Small intestine (tissue), 7 donors: ENCODE measurements around the gene CLDN5. TPM values are rescaled to one million over a fixed set of nuclear protein-coding genes. Genes with fewer than 3 reads are reported as not detected.

Experiments
- DNase-seq, 2 donors: peaks; one replicate each; pipeline versions ENCODE4 v3.0.0 to v3.0.0-alpha.2; 2013
- FAIRE-seq: peaks from 2 replicates; lab custom pipeline; 2012; peaks lifted over from hg19 to GRCh38; lab: Jason Lieb, UNC
- H3K27ac ChIP-seq, 3 donors: one replicate each; pipeline ENCODE4 v1.5.1; 2013; ENCODE audit warnings: low read length in 2 of 3, mild to moderate bottlenecking in 2 of 3, control low read depth in 1 of 3, inconsistent platforms in 1 of 3, low read depth in 1 of 3, moderate library complexity in 1 of 3
- H3K27me3 ChIP-seq, 3 donors: one replicate each; pipeline ENCODE4 v1.6.1; 2013; ENCODE audit warnings: low read length in 3 of 3, inconsistent platforms in 1 of 3; ENCODE audit not compliant: control insufficient read depth in 3 of 3, insufficient read depth in 3 of 3
- H3K36me3 ChIP-seq, 3 donors: one replicate each; pipeline ENCODE4 v1.6.1; 2013; ENCODE audit warnings: low read length in 3 of 3, inconsistent platforms in 1 of 3, low read depth in 1 of 3, mild to moderate bottlenecking in 1 of 3, moderate library complexity in 1 of 3; ENCODE audit not compliant: control insufficient read depth in 3 of 3, insufficient read depth in 2 of 3
- H3K4me1 ChIP-seq, 3 donors: one replicate each; pipeline ENCODE4 v1.6.1; 2013; ENCODE audit warnings: low read length in 2 of 3, inconsistent platforms in 1 of 3, low read depth in 1 of 3, mild to moderate bottlenecking in 1 of 3, moderate library complexity in 1 of 3; ENCODE audit not compliant: control insufficient read depth in 3 of 3, insufficient read depth in 2 of 3
- H3K4me3 ChIP-seq, 3 donors: one replicate each; pipeline ENCODE4 v1.5.1; 2013; ENCODE audit warnings: low read length in 3 of 3, control low read depth in 1 of 3, inconsistent platforms in 1 of 3, low read depth in 1 of 3, mild to moderate bottlenecking in 1 of 3, moderate library complexity in 1 of 3
- H3K9me3 ChIP-seq, 2 donors: one replicate each; pipeline ENCODE4 v1.6.1; 2013; ENCODE audit warnings: low read depth in 1 of 2, low read length in 1 of 2; ENCODE audit not compliant: control insufficient read depth in 2 of 2, insufficient read depth in 1 of 2
- WGBS, 3 donors: extraction: QIAGEN DNeasy Blood & Tissue Kit; methylation state at CpG; one replicate each; pipeline ENCODE4 v1.1.7; 2013; 5-methylcytosine and 5-hydroxymethylcytosine counted together
- polyA plus RNA-seq, 4 donors: library from polyadenylated mRNA; stranded (reverse) in 3 of 4; unstranded in 1 of 4; fragments of 200-250 nt in 3 of 4; fragments of 120-200 nt in 1 of 4; gene quantifications; one replicate each; pipeline versions ENCODE4 v1.2.1 to v1.2.3, GENCODE V29; 2013
- donor health status: healthy with polysubstance abuse.
- donor health status: control.
- donor health status: control.
- donor health status: Bipolar disorder and iron deficiency.
- donor health status: healthy.

Gene CLDN5
- polyA plus RNA-seq, 4 donors = 3.1 to 184 (median 10.4) TPM

- H3K4me3 ChIP-seq = no peak overlapping the region
- no peak for FAIRE-seq
- H3K4me1 ChIP-seq = no peaks in the 10 kb centered on the region
- WGBS, 3 donors = 80 to 91% (median 88%) methylated on average over 24 of the region's 24 CpGs
- no peaks in the 10 kb centered on the region for H3K36me3 ChIP-seq
- no peaks in the 10 kb centered on the region for H3K9me3 ChIP-seq
- peaks cover 0 to 3% (median 0%) of the 10 kb centered on the region in 3 donors for H3K27me3 ChIP-seq
- H3K27ac ChIP-seq = peak overlapping the region in 1 of 3 donors; percentile 60
- DNase-seq = no peak
These were observed 43.2 kb upstream of the CLDN5 start for GRCh38 chr22:19567157-19568009.

GRCh38 chr22:19566279-19567156 lies 42.3 kb upstream of the CLDN5 start:
- no peaks in the 10 kb centered on the region for H3K36me3 ChIP-seq
- WGBS, 3 donors = 84 to 90% (median 87%) methylated on average over 43 to 52 of the region's 52 CpGs
- no peak overlapping the region for H3K4me3 ChIP-seq
- no peaks in the 10 kb centered on the region for H3K4me1 ChIP-seq
- DNase-seq = no peak
- FAIRE-seq = no peak
- peak overlapping the region in 1 of 3 donors; percentile 50 for H3K27ac ChIP-seq
- no peaks in the 10 kb centered on the region for H3K9me3 ChIP-seq
- H3K27me3 ChIP-seq = peaks cover 0 to 3% (median 0%) of the 10 kb centered on the region in 3 donors

- peak in 1 of 2 donors; percentile 32 for DNase-seq
- Histone ChIP-seq H3K27ac (no peak overlapping the region), H3K4me3 (no peak overlapping the region), H3K4me1 (no peaks in the 10 kb centered on the region), H3K27me3 (peaks cover 0 to 3% (median 0%) of the 10 kb centered on the region in 3 donors), H3K36me3 (no peaks in the 10 kb centered on the region), H3K9me3 (no peaks in the 10 kb centered on the region)
- FAIRE-seq = no peak
- WGBS, 3 donors = 65 to 73% (median 73%) methylated on average over 11 of the region's 11 CpGs
These were observed 41.4 kb upstream of the CLDN5 start for GRCh38 chr22:19565382-19566278.

GRCh38 chr22:19559956-19560355 lies 35.7 kb upstream of the CLDN5 start:
- Histone ChIP-seq H3K4me3 (no peak overlapping the region), H3K27me3 (no peaks in the 10 kb centered on the region), H3K4me1 (no peaks in the 10 kb centered on the region), H3K9me3 (no peaks in the 10 kb centered on the region), H3K27ac (no peak overlapping the region), H3K36me3 (no peaks in the 10 kb centered on the region)
- FAIRE-seq (no peak), DNase-seq (no peak)
- WGBS, 3 donors = 85 to 96% (median 93%) methylated on average over 2 of the region's 2 CpGs

- no peak overlapping the region for H3K4me3 ChIP-seq
- no peak for FAIRE-seq
- H3K9me3 ChIP-seq = no peaks in the 10 kb centered on the region
- no peaks in the 10 kb centered on the region for H3K36me3 ChIP-seq
- no peaks in the 10 kb centered on the region for H3K27me3 ChIP-seq
- H3K4me1 ChIP-seq = no peaks in the 10 kb centered on the region
- no peak for DNase-seq
- WGBS, 3 donors = 66 to 76% (median 70%) methylated on average over 9 of the region's 9 CpGs
- no peak overlapping the region for H3K27ac ChIP-seq
These were observed 35.2 kb upstream of the CLDN5 start for GRCh38 chr22:19559324-19559811.

GRCh38 chr22:19556963-19557545 lies 32.8 kb upstream of the CLDN5 start:
- no peaks in the 10 kb centered on the region for H3K4me1 ChIP-seq
- no peak overlapping the region for H3K27ac ChIP-seq
- no peak overlapping the region for H3K4me3 ChIP-seq
- FAIRE-seq = no peak
- no peak for DNase-seq
- peaks cover 0 to 5% of the 10 kb centered on the region in 2 donors for H3K9me3 ChIP-seq
- peaks cover 0 to 2% (median 0%) of the 10 kb centered on the region in 3 donors for H3K27me3 ChIP-seq
- 85 to 93% (median 90%) methylated on average over 10 of the region's 10 CpGs for WGBS, 3 donors
- H3K36me3 ChIP-seq = no peaks in the 10 kb centered on the region

- Histone ChIP-seq H3K27me3 (peaks cover 0 to 4% (median 0%) of the 10 kb centered on the region in 3 donors), H3K4me3 (no peak overlapping the region), H3K4me1 (no peaks in the 10 kb centered on the region), H3K36me3 (no peaks in the 10 kb centered on the region), H3K9me3 (peaks cover 0 to 5% of the 10 kb centered on the region in 2 donors), H3K27ac (no peak overlapping the region)
- FAIRE-seq (no peak), DNase-seq (no peak)
- 73 to 78% (median 75%) methylated on average over 6 of the region's 6 CpGs for WGBS, 3 donors
These were observed 31.4 kb upstream of the CLDN5 start for GRCh38 chr22:19555651-19556050.
